Spinal cord (tissue), 10 donors: ENCODE data around the gene NDUFA13. TPM values are rescaled to one million over a fixed set of nuclear protein-coding genes. Genes with fewer than 3 reads are reported as not detected.

Experiments used
- DNase-seq, 6 donors: peaks; one replicate each; pipeline versions ENCODE4 v3.0.0 to v3.0.0-alpha.2; 2013 to 2015; ENCODE audit warnings: low spot score in 6 of 6, low read depth in 4 of 6
- H3K27ac ChIP-seq: one replicate; pipeline ENCODE4 v1.5.1; 2013; ENCODE audit warnings: low read depth, low read length, control low read depth
- H3K27me3 ChIP-seq: one replicate; pipeline ENCODE4 v1.6.1; 2013; ENCODE audit warnings: low read length; ENCODE audit not compliant: control insufficient read depth, insufficient read depth
- H3K36me3 ChIP-seq: one replicate; pipeline ENCODE4 v1.6.1; 2013; ENCODE audit warnings: low read length; ENCODE audit not compliant: control insufficient read depth, insufficient read depth
- H3K4me1 ChIP-seq: one replicate; pipeline ENCODE4 v1.6.1; 2013; ENCODE audit warnings: low read length; ENCODE audit not compliant: control insufficient read depth, insufficient read depth
- H3K4me3 ChIP-seq: one replicate; pipeline ENCODE4 v1.5.1; 2013; ENCODE audit warnings: low read depth, low read length, control low read depth
- H3K9me3 ChIP-seq: one replicate; pipeline ENCODE4 v1.6.1; 2013; ENCODE audit warnings: low read length; ENCODE audit not compliant: control insufficient read depth, insufficient read depth
- WGBS: methylation state at CpG from one replicate; pipeline ENCODE4 v1.1.5; 2013; ENCODE audit warnings: missing lambda C conversion rate; ENCODE audit not compliant: insufficient coverage; 5-methylcytosine and 5-hydroxymethylcytosine counted together
- polyA plus RNA-seq, 2 donors: library from polyadenylated mRNA; unstranded; fragments of 120-200 nt; gene quantifications; one replicate each; pipeline ENCODE4 v1.2.1, GENCODE V29; 2013; ENCODE audit not compliant: insufficient read length in 2 of 2
- total RNA-seq, 2 donors: library from RNA; depleted of rRNA in 1 of 2; stranded (reverse); fragments of 120-200 nt in 1 of 2; fragments of >200 nt in 1 of 2; gene quantifications; one replicate each; pipeline versions ENCODE4 v1.2.3 to v1.2.4, GENCODE V29; 2013 to 2014
- donor health status: healthy.

Gene NDUFA13
- total and polyA plus RNA-seq, 4 donors = 103 to 393 (median 345) TPM

DNA sequence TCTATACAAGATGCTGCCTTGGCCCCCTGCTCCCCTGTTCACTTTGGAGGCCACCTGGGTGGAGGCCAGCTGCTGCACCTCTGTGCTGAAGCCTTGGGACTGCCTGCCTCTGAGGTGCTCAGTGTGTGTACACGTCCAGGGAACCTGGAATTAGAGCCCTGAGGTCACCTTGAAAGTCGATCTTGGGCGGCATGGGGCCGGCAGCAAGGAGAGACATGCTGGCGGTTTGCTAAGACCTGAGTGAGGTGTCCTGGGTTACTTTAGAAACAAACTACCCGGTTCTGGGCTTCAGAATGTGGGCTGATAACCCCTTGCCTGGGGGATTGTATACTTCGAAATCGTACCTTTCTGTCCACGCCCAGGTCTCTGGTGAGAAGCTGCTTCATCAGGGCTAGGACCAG is 26.2 kb upstream of the NDUFA13 start:
- peaks cover 48% of the 10 kb centered on the region for H3K36me3 ChIP-seq

GRCh38 chr19:19490214-19490968 is 25.6 kb upstream of the NDUFA13 start:
- peaks cover 43% of the 10 kb centered on the region for H3K4me1 ChIP-seq
- peaks cover 51% of the 10 kb centered on the region for H3K36me3 ChIP-seq
- WGBS = 31% methylated on average over 19 of the region's 20 CpGs

More for the DNA sequence above, 26.2 kb upstream of the NDUFA13 start:
- DNase-seq = no peak
- H3K9me3 ChIP-seq = no peaks in the 10 kb centered on the region
- H3K27ac ChIP-seq = peak overlapping the region; percentile 43
- H3K4me3 ChIP-seq = no peak overlapping the region
- 84% methylated on average over 9 of the region's 9 CpGs for WGBS
- H3K4me1 ChIP-seq = peaks cover 49% of the 10 kb centered on the region
- H3K27me3 ChIP-seq = no peaks in the 10 kb centered on the region

GRCh38 chr19:19491321-19492025 is 24.6 kb upstream of the NDUFA13 start:
- WGBS = 92% methylated on average over 15 of the region's 15 CpGs
- H3K36me3 ChIP-seq = peaks cover 52% of the 10 kb centered on the region

More at GRCh38 chr19:19490214-19490968, 25.6 kb upstream of the NDUFA13 start:
- no peaks in the 10 kb centered on the region for H3K9me3 ChIP-seq
- H3K4me3 ChIP-seq = no peak overlapping the region
- H3K27ac ChIP-seq = peak overlapping the region; percentile 43
- no peaks in the 10 kb centered on the region for H3K27me3 ChIP-seq
- DNase-seq = peak; percentile 71 to 97 (median 80)

GRCh38 chr19:19492026-19492610 is 23.9 kb upstream of the NDUFA13 start:
- Histone ChIP-seq H3K4me3 (no peak overlapping the region), H3K27ac (no peak overlapping the region), H3K9me3 (no peaks in the 10 kb centered on the region), H3K4me1 (peaks cover 32% of the 10 kb centered on the region), H3K36me3 (peaks cover 54% of the 10 kb centered on the region), H3K27me3 (no peaks in the 10 kb centered on the region)
- no peak for DNase-seq
- WGBS = 97% methylated on average over 18 of the region's 21 CpGs

More at GRCh38 chr19:19491321-19492025, 24.6 kb upstream of the NDUFA13 start:
- DNase-seq = no peak
- Histone ChIP-seq H3K4me3 (no peak overlapping the region), H3K27ac (no peak overlapping the region), H3K27me3 (no peaks in the 10 kb centered on the region), H3K9me3 (no peaks in the 10 kb centered on the region), H3K4me1 (peaks cover 36% of the 10 kb centered on the region)

- Histone ChIP-seq H3K4me3 (no peak overlapping the region), H3K9me3 (no peaks in the 10 kb centered on the region), H3K4me1 (peaks cover 16% of the 10 kb centered on the region), H3K36me3 (peaks cover 70% of the 10 kb centered on the region), H3K27ac (no peak overlapping the region), H3K27me3 (no peaks in the 10 kb centered on the region)
- 92% methylated on average over 13 of the region's 15 CpGs for WGBS
- DNase-seq = no peak
Measured at GRCh38 chr19:19493841-19494546, 22.0 kb upstream of the NDUFA13 start.

- Histone ChIP-seq H3K36me3 (peaks cover 89% of the 10 kb centered on the region), H3K27ac (no peak overlapping the region), H3K9me3 (no peaks in the 10 kb centered on the region), H3K4me3 (no peak overlapping the region), H3K27me3 (no peaks in the 10 kb centered on the region), H3K4me1 (no peaks in the 10 kb centered on the region)
- WGBS = 96% methylated on average over 29 of the region's 30 CpGs
- no peak for DNase-seq
Measured at GRCh38 chr19:19495614-19496603, 20.1 kb upstream of the NDUFA13 start.

- Histone ChIP-seq H3K27ac (no peak overlapping the region), H3K9me3 (no peaks in the 10 kb centered on the region), H3K4me1 (no peaks in the 10 kb centered on the region), H3K4me3 (no peak overlapping the region), H3K36me3 (peaks cover 94% of the 10 kb centered on the region), H3K27me3 (no peaks in the 10 kb centered on the region)
- no peak for DNase-seq
- 97% methylated on average over 32 of the region's 33 CpGs for WGBS
Measured at GRCh38 chr19:19498255-19498991, 17.6 kb upstream of the NDUFA13 start.

DNA sequence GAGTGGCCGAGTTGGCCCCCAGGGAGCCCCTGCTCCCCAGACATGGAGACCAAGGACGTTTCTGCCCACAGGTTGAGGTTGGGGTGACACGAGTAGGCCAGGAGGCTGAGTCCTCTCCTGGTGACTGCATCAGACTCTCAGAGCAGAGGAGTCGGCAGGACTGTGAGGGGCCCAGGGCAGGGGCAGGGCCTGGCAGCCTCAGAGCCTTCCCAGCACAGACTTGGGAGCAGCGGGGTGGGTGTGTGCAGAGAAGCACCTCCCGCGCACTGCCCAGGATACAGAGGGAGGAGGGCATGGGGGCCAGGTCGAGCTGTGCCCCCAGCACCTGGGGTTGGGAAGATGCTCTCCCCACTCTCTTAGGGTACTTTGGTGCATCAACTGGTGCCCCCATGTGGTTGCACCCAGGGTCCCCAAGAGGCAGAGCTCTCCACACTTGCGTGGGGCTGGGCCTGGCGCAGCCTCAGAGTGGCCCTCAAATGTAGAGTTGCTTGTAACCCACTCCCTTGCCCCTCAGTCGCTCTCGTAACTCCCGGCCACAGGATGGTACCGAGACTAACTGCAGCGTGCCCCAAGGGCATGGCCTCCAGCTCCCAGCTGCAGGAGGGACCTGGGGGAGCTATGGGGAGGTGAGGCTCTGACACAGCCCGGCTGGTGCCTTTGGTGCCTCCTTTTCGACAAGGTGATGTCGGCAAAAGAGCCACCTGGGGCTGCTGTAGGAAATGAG is 16.6 kb upstream of the NDUFA13 start:
- Histone ChIP-seq H3K4me1 (no peaks in the 10 kb centered on the region), H3K27me3 (no peaks in the 10 kb centered on the region), H3K27ac (no peak overlapping the region), H3K9me3 (no peaks in the 10 kb centered on the region), H3K36me3 (peaks cover 95% of the 10 kb centered on the region), H3K4me3 (no peak overlapping the region)
- DNase-seq = no peak
- 97% methylated on average over 16 of the region's 18 CpGs for WGBS
